ENCODE results near the gene HOXB4.
"Not testable (repeated sequence)": the region's sequence is repeated elsewhere in the genome, so short reads cannot be mapped to it uniquely, and the experiment has no call there.

Gene HOXB4

GRCh38 chr17:48542698-48543106, 35.4 kb downstream of the HOXB4 start:
- Histone ChIP-seq H3K27ac (ENCODE audit: low read length) (no peak overlapping the region), H3K27me3 (ENCODE audit: insufficient read depth, low read length) (peaks cover 100% of the 10 kb centered on the region), H3K4me1 (ENCODE audit: insufficient read depth, low read length) (peaks cover 9% of the 10 kb centered on the region), H3K9ac (ENCODE audit: low read depth, low read length) (no peak overlapping the region), H3K4me3 (ENCODE audit: low read length) (peak overlapping the region; percentile 51), H3K9me3 (ENCODE audit: insufficient read depth, low read depth, low read length) (peaks cover 2% of the 10 kb centered on the region; the same call in 1 of the 2 replicates), H3K36me3 (ENCODE audit: insufficient read depth, low read depth, low read length) (no peaks in the 10 kb centered on the region)

- Histone ChIP-seq H3K36me3 (ENCODE audit: insufficient read depth, low read depth, low read length) (no peaks in the 10 kb centered on the region), H3K9ac (ENCODE audit: low read depth, low read length) (no peak overlapping the region), H3K9me3 (ENCODE audit: insufficient read depth, low read depth, low read length) (peaks cover 2% of the 10 kb centered on the region; the same call in 1 of the 2 replicates), H3K27me3 (ENCODE audit: insufficient read depth, low read length) (peaks cover 100% of the 10 kb centered on the region), H3K4me3 (ENCODE audit: low read length) (peak overlapping the region; percentile 51), H3K27ac (ENCODE audit: low read length) (no peak overlapping the region), H3K4me1 (ENCODE audit: insufficient read depth, low read length) (peaks cover 6% of the 10 kb centered on the region)
Observed at GRCh38 chr17:48542114-48542656, 36.0 kb downstream of the HOXB4 start.

- no peak overlapping the region for H3K27ac ChIP-seq (ENCODE audit: low read length)
- peaks cover 100% of the 10 kb centered on the region for H3K27me3 ChIP-seq (ENCODE audit: insufficient read depth, low read length)
- no peaks in the 10 kb centered on the region for H3K36me3 ChIP-seq (ENCODE audit: insufficient read depth, low read depth, low read length)
- peaks cover 2% of the 10 kb centered on the region; the same call in 1 of the 2 replicates for H3K9me3 ChIP-seq (ENCODE audit: insufficient read depth, low read depth, low read length)
- 0 out of 2 replicates have a peak, but pooled peaks cover 2% of the 10 kb centered on the region for H3K4me1 ChIP-seq (ENCODE audit: insufficient read depth, low read length)
- no peak overlapping the region for H3K9ac ChIP-seq (ENCODE audit: low read depth, low read length)
- peak overlapping the region; percentile 51 for H3K4me3 ChIP-seq (ENCODE audit: low read length)
Observed at GRCh38 chr17:48541577-48542113, 36.5 kb downstream of the HOXB4 start.

- peaks cover 98% of the 10 kb centered on the region for H3K27me3 ChIP-seq (ENCODE audit: insufficient read depth, low read length)
- H3K9me3 ChIP-seq (ENCODE audit: insufficient read depth, low read depth, low read length), result peaks cover 2% of the 10 kb centered on the region; the same call in 1 of the 2 replicates
- no peak overlapping the region for H3K27ac ChIP-seq (ENCODE audit: low read length)
- 0 out of 2 replicates have a peak, but pooled peaks cover 2% of the 10 kb centered on the region for H3K4me1 ChIP-seq (ENCODE audit: insufficient read depth, low read length)
- H3K9ac ChIP-seq (ENCODE audit: low read depth, low read length), result no peak overlapping the region
- peak overlapping the region; percentile 51 for H3K4me3 ChIP-seq (ENCODE audit: low read length)
- no peaks in the 10 kb centered on the region for H3K36me3 ChIP-seq (ENCODE audit: insufficient read depth, low read depth, low read length)
Observed at GRCh38 chr17:48541036-48541576, 37.0 kb downstream of the HOXB4 start.

- Histone ChIP-seq H3K36me3 (ENCODE audit: insufficient read depth, low read depth, low read length) (no peaks in the 10 kb centered on the region), H3K9me3 (ENCODE audit: insufficient read depth, low read depth, low read length) (peaks cover 2% of the 10 kb centered on the region; the same call in 1 of the 2 replicates), H3K4me1 (ENCODE audit: insufficient read depth, low read length) (0 out of 2 replicates have a peak, but pooled peaks cover 2% of the 10 kb centered on the region), H3K27ac (ENCODE audit: low read length) (no peak overlapping the region), H3K4me3 (ENCODE audit: low read length) (no peak overlapping the region), H3K9ac (ENCODE audit: low read depth, low read length) (no peak overlapping the region), H3K27me3 (ENCODE audit: insufficient read depth, low read length) (peaks cover 94% of the 10 kb centered on the region)
Observed at GRCh38 chr17:48540213-48540612, 37.9 kb downstream of the HOXB4 start.

- Histone ChIP-seq H3K27ac (ENCODE audit: low read length) (no peak overlapping the region), H3K4me1 (ENCODE audit: insufficient read depth, low read length) (0 out of 2 replicates have a peak, but pooled peaks cover 2% of the 10 kb centered on the region), H3K9ac (ENCODE audit: low read depth, low read length) (no peak overlapping the region), H3K27me3 (ENCODE audit: insufficient read depth, low read length) (peaks cover 92% of the 10 kb centered on the region), H3K4me3 (ENCODE audit: low read length) (no peak overlapping the region), H3K36me3 (ENCODE audit: insufficient read depth, low read depth, low read length) (no peaks in the 10 kb centered on the region), H3K9me3 (ENCODE audit: insufficient read depth, low read depth, low read length) (peaks cover 2% of the 10 kb centered on the region; the same call in 1 of the 2 replicates)
Observed at GRCh38 chr17:48539177-48539576, 39.0 kb downstream of the HOXB4 start.

GRCh38 chr17:48537316-48537715, 40.8 kb downstream of the HOXB4 start:
- Histone ChIP-seq H3K4me3 (ENCODE audit: low read length) (no peak overlapping the region), H3K9me3 (ENCODE audit: insufficient read depth, low read depth, low read length) (peaks cover 2% of the 10 kb centered on the region; the same call in 1 of the 2 replicates), H3K27me3 (ENCODE audit: insufficient read depth, low read length) (peaks cover 92% of the 10 kb centered on the region), H3K36me3 (ENCODE audit: insufficient read depth, low read depth, low read length) (no peaks in the 10 kb centered on the region), H3K27ac (ENCODE audit: low read length) (no peak overlapping the region), H3K4me1 (ENCODE audit: insufficient read depth, low read length) (no peaks in the 10 kb centered on the region), H3K9ac (ENCODE audit: low read depth, low read length) (no peak overlapping the region)

GRCh38 chr17:48535793-48536559, 42.2 kb downstream of the HOXB4 start:
- H3K4me1 ChIP-seq (ENCODE audit: insufficient read depth, low read length), result peaks cover 11% of the 10 kb centered on the region
- H3K36me3 ChIP-seq (ENCODE audit: insufficient read depth, low read depth, low read length); H3K9me3 ChIP-seq (ENCODE audit: insufficient read depth, low read depth, low read length); H3K9ac ChIP-seq (ENCODE audit: low read depth, low read length); H3K4me3 ChIP-seq (ENCODE audit: low read length); H3K27ac ChIP-seq (ENCODE audit: low read length): not testable (repeated sequence)
- peaks cover 92% of the 10 kb centered on the region for H3K27me3 ChIP-seq (ENCODE audit: insufficient read depth, low read length)

- Histone ChIP-seq H3K27me3 (ENCODE audit: insufficient read depth, low read length) (peaks cover 92% of the 10 kb centered on the region), H3K9ac (ENCODE audit: low read depth, low read length) (no peak overlapping the region), H3K9me3 (ENCODE audit: insufficient read depth, low read depth, low read length) (no peaks in the 10 kb centered on the region), H3K27ac (ENCODE audit: low read length) (no peak overlapping the region), H3K4me3 (ENCODE audit: low read length) (no peak overlapping the region), H3K36me3 (ENCODE audit: insufficient read depth, low read depth, low read length) (no peaks in the 10 kb centered on the region), H3K4me1 (ENCODE audit: insufficient read depth, low read length) (peaks cover 14% of the 10 kb centered on the region)
Observed at GRCh38 chr17:48532261-48532660, 45.9 kb downstream of the HOXB4 start.

GRCh38 chr17:48530887-48531272, 47.3 kb downstream of the HOXB4 start, which contains the start of gene HOXB1:
HOXB1 (minus strand) TSS chr17:48531011; CDS start chr17:48530904, 107 bp downstream.
- Histone ChIP-seq H3K4me3 (ENCODE audit: low read length) (peak within 1 kb of the TSS; percentile 44), H3K36me3 (ENCODE audit: insufficient read depth, low read depth, low read length) (no peaks in the 10 kb centered on the region), H3K9ac (ENCODE audit: low read depth, low read length) (no peak within 1 kb of the TSS)

GRCh38 chr17:48530208-48530886, 47.8 kb downstream of the HOXB4 start:
- no peak overlapping the region for H3K9ac ChIP-seq (ENCODE audit: low read depth, low read length)
- no peak overlapping the region for H3K27ac ChIP-seq (ENCODE audit: low read length)
- peaks cover 99% of the 10 kb centered on the region for H3K27me3 ChIP-seq (ENCODE audit: insufficient read depth, low read length)
- H3K4me3 ChIP-seq (ENCODE audit: low read length), result peak overlapping the region; percentile 44
- no peaks in the 10 kb centered on the region for H3K9me3 ChIP-seq (ENCODE audit: insufficient read depth, low read depth, low read length)
- H3K4me1 ChIP-seq (ENCODE audit: insufficient read depth, low read length), result peaks cover 19% of the 10 kb centered on the region
- no peaks in the 10 kb centered on the region for H3K36me3 ChIP-seq (ENCODE audit: insufficient read depth, low read depth, low read length)

More at GRCh38 chr17:48530887-48531272, 47.3 kb downstream of the HOXB4 start, which contains the start of gene HOXB1:
- peaks cover 97% of the 10 kb centered on the region for H3K27me3 ChIP-seq (ENCODE audit: insufficient read depth, low read length)
- H3K9me3 ChIP-seq (ENCODE audit: insufficient read depth, low read depth, low read length), result no peaks in the 10 kb centered on the region
- no peak within 1 kb of the TSS for H3K27ac ChIP-seq (ENCODE audit: low read length)
- peaks cover 19% of the 10 kb centered on the region for H3K4me1 ChIP-seq (ENCODE audit: insufficient read depth, low read length)

Data from iPS-20b (cell line).